Cerebellar cortex (tissue), 1 donor: ENCODE measurements around the gene FOXD4L3.
"Not testable (repeated sequence)": the region's sequence is repeated elsewhere in the genome, so short reads cannot be mapped to it uniquely, and the experiment has no call there.

Experiments used
- DNase-seq: peaks from one replicate; pipeline ENCODE4 v3.0.0-alpha.2; 2015; ENCODE audit warnings: low spot score

Gene FOXD4L3

DNA sequence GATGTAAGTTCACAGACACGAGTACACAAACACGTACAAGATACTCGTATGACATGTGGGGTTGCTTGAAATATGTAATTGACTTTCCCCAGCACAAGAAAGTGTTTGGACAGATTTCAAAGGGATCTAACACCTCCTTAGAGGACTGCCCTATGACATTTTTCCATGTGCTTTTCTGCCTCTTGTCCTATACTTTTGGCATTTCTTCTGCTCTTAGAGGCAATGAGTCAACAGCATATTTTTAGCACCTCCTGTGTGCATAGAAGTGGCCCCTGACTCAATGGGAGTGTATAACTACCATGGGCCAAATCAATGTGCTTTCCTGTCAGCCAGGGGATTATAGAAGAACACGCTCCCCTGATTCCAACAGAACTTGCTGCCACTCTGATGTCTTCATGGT, 49.0 kb downstream of the FOXD4L3 start:
- DNase-seq, result not testable (repeated sequence)
